Glomerular visceral epithelial cell (primary cell): ENCODE data around the gene SSTR5.

Source experiments
- DNase-seq: peaks from one replicate; pipeline ENCODE4 v3.0.0-alpha.2; 2016; ENCODE audit errors: extremely low spot score

The SSTR5 gene

GRCh38 chr16:1122398-1122765 is 49.8 kb downstream of the SSTR5 start:
- no peak for DNase-seq

DNA sequence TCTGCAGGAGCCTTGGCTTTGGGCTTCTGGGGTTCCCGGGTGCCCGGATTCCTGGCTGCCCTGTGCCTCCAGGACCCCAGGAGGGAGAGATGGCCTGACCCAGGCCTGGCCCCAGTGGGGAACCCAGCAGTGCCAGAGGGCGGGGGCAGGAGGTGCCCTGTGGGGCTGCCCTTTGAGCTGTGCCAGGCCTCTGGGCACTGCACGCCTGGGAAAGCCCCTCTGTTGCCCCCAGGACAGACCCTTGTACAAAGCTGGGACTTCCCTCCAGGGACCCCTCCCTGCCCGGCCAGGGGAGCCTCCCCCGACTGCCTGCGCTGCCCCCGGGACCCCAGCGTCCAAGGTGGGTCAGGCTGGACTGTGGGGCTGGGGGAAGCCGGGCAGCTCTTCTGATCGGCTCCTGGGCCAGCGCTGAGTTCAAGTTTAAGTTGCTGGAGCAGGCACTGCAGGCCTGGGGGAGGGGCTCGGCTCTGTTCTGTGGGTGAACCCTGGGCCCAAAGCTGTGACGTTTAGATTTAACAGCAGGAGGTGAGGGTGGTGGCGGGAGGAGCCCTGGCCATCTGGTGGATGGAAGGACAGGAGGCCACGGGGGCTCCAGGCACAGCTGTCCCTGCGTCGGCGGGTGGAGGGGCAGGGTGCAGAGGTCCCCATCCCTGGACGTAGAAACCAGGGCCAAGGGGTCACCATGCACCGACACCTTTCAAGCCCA is 51.1 kb downstream of the SSTR5 start:
- DNase-seq, result no peak

DNA sequence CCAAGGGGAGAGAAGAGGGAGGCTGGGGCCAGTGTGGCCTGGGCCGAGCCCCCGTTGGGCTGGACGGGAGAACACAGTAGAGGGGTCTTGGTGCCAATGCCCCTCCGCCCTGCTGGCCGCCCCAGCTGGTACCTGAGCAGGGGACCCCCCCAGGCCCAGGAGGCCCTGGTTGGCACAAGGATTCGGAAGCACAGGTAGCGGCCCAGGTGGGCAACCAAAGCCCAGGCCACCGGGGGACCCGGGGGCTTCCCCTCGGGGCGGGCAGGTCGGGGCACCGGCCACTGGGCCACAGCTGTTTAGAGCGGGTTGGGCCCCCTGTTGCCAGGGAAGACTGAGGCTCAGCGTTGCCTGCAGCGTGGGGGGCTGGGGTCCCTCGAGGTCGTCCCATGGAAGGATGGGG is 51.7 kb downstream of the SSTR5 start:
- DNase-seq, result no peak

- no peak for DNase-seq
Measured at GRCh38 chr16:1124795-1125194, 52.2 kb downstream of the SSTR5 start.

DNA sequence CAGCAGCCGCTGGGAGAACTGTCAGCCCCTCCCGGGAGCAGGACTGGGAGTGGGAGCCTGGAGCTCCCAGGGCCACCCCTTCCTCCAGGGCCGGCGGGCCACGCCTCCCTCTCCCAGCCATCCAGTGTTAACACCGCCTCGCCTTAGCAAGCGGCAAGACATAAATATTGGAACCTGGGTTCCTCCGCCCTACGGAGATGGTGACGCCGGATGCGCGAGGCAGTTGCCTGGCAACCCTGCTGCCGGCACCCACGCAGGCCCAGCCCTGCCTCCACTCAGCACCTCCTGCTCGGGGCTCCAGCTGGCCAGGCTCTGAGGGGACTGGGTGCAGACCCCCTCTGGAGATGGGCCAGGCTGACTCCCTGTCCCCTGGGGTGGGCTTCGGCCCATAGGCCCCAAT is 52.9 kb downstream of the SSTR5 start:
- no peak for DNase-seq

GRCh38 chr16:1126044-1126443 is 53.5 kb downstream of the SSTR5 start:
- no peak for DNase-seq

- DNase-seq, result no peak
Measured at GRCh38 chr16:1126586-1126985, 54.0 kb downstream of the SSTR5 start.

DNA sequence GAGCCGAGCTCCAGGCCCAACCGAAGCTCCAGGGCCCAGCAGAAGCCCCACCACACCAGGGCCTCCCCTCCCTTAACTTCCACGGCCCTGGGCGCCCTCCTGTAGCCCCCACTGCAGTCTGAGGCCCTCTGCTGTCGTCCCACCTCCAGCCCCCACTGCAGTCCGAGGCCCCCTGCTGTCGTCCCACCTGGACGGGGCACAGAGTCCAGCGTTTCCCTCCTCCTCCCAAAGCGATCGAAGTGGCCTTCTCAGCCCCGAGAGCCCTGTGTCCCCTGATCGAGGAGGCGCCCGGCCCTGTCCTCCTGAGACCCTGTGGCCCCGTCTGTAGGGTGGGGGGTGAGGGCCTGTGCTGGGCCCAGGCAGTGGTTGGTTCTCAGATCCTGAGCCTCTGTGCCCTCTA is 54.6 kb downstream of the SSTR5 start:
- DNase-seq, result no peak

GRCh38 chr16:1127971-1128715 is 55.6 kb downstream of the SSTR5 start:
- DNase-seq, result no peak

- DNase-seq, result no peak
Measured at GRCh38 chr16:1129106-1129960, 56.8 kb downstream of the SSTR5 start.

DNA sequence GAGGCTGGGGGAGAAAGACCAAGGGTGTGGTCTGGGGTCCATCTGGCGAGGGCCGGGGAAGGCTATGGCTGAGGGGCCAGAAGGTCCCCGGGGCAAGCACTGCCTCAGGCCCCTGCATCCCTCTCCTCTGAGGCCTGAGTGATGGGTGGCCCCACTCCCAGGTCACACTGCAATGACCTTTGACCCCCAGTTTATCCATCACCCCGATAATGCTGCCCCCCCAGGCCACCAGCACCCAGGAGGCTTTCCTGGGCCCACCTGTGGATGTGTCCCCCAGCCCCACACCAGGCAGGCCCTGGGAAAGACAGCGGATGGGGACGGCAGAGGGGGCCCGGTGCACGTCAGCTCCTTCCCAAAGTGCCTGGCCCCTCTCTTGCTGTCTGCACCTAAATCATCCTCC is 57.8 kb downstream of the SSTR5 start:
- no peak for DNase-seq
